Liver (tissue), 9 donors: ENCODE measurements around the gene KRTAP12-4. TPM values are rescaled to one million over a fixed set of nuclear protein-coding genes. Genes with fewer than 3 reads are reported as not detected.

ENCODE experiments used
- DNase-seq: peaks from one replicate; pipeline ENCODE4 v3.0.0-alpha.2; 2017; ENCODE audit warnings: low spot score
- H3K27ac ChIP-seq, 2 donors: one replicate each; pipeline ENCODE4 v1.7.0; 2013; ENCODE audit warnings: inconsistent platforms in 2 of 2, low read length in 2 of 2, control low read depth in 1 of 2, low read depth in 1 of 2, mild to moderate bottlenecking in 1 of 2
- H3K27me3 ChIP-seq, 4 donors: one replicate each; pipeline versions ENCODE4 v1.6.1 to v1.7.0; 2013; ENCODE audit warnings: low read length in 3 of 4, inconsistent platforms in 1 of 4, mild to moderate bottlenecking in 1 of 4, moderate library complexity in 1 of 4; ENCODE audit not compliant: control insufficient read depth in 4 of 4, insufficient read depth in 4 of 4
- H3K36me3 ChIP-seq, 4 donors: one replicate each; pipeline versions ENCODE4 v1.6.1 to v1.7.0; 2013; ENCODE audit warnings: low read length in 3 of 4, mild to moderate bottlenecking in 3 of 4, low read depth in 1 of 4, moderate library complexity in 1 of 4; ENCODE audit not compliant: control insufficient read depth in 4 of 4, insufficient read depth in 3 of 4
- H3K4me1 ChIP-seq, 4 donors: one replicate each; pipeline versions ENCODE4 v1.6.1 to v1.7.0; 2013; ENCODE audit warnings: low read length in 3 of 4, mild to moderate bottlenecking in 3 of 4, moderate library complexity in 1 of 4; ENCODE audit not compliant: control insufficient read depth in 4 of 4, insufficient read depth in 4 of 4
- H3K4me3 ChIP-seq, 3 donors: one replicate each; pipeline versions ENCODE4 v1.6.1 to v1.7.0; 2013; ENCODE audit warnings: low read length in 3 of 3, control low read depth in 1 of 3, low read depth in 1 of 3, mild to moderate bottlenecking in 1 of 3
- H3K9ac ChIP-seq, 2 donors: one replicate each; pipeline ENCODE4 v1.7.0; 2013; ENCODE audit warnings: low read length in 2 of 2, mild to moderate bottlenecking in 2 of 2, moderate library complexity in 2 of 2, control low read depth in 1 of 2, low read depth in 1 of 2
- H3K9me3 ChIP-seq, 4 donors: one replicate each; pipeline versions ENCODE4 v1.6.1 to v1.7.0; 2013; ENCODE audit warnings: low read length in 3 of 4; ENCODE audit not compliant: control insufficient read depth in 4 of 4
- ATF3 ChIP-seq: IDR thresholded peaks from 2 replicates; pipeline ENCODE4 v1.6.1; 2016; ENCODE audit warnings: antibody characterized with exemption
- CTCF ChIP-seq: fragments of 150-350 bp; IDR thresholded peaks from 2 replicates; pipeline ENCODE4 v1.5.1; 2017; ENCODE audit warnings: improper control_type of control experiment, low read depth, low read length; ENCODE audit not compliant: missing input control
- EGR1 ChIP-seq, 2 donors: IDR thresholded peaks; 2 replicates each; pipeline ENCODE4 v1.6.1; 2016 to 2018; ENCODE audit warnings: antibody characterized with exemption in 2 of 2, low read depth in 2 of 2
- FOXA1 ChIP-seq: IDR thresholded peaks from 2 replicates; pipeline ENCODE4 v1.6.1; 2016; ENCODE audit warnings: antibody characterized with exemption
- FOXA2 ChIP-seq: IDR thresholded peaks from 2 replicates; pipeline ENCODE4 v1.6.1; 2016; ENCODE audit warnings: antibody characterized with exemption
- GABPA ChIP-seq, 2 donors: IDR thresholded peaks in 1 of 2; conservative IDR thresholded peaks in 1 of 2; 2 replicates each; pipeline ENCODE4 v1.6.1; 2016; ENCODE audit warnings: antibody characterized with exemption in 2 of 2, mild to moderate bottlenecking in 1 of 2, moderate library complexity in 1 of 2
- HNF4A ChIP-seq, 2 donors: conservative IDR thresholded peaks; 2 replicates each; pipeline ENCODE4 v1.6.1; 2016; ENCODE audit warnings: antibody characterized with exemption in 2 of 2, mild to moderate bottlenecking in 2 of 2
- HNF4G ChIP-seq: IDR thresholded peaks from 2 replicates; pipeline ENCODE4 v1.6.1; 2016; ENCODE audit warnings: antibody characterized with exemption
- JUND ChIP-seq, 2 donors: IDR thresholded peaks; 2 replicates each; pipeline ENCODE4 v1.6.1; 2016; ENCODE audit warnings: antibody characterized with exemption in 2 of 2
- MAX ChIP-seq: IDR thresholded peaks from 2 replicates; pipeline ENCODE4 v1.6.1; 2016; ENCODE audit warnings: antibody characterized with exemption
- RXRA ChIP-seq, 2 donors: IDR thresholded peaks; 2 replicates each; pipeline ENCODE4 v1.6.1; 2017 to 2018; ENCODE audit warnings: antibody characterized with exemption in 2 of 2, mild to moderate bottlenecking in 1 of 2
- SP1 ChIP-seq: IDR thresholded peaks from 2 replicates; pipeline ENCODE4 v1.6.1; 2018; ENCODE audit warnings: antibody characterized with exemption, mild to moderate bottlenecking
- TAF1 ChIP-seq: conservative IDR thresholded peaks from 2 replicates; pipeline ENCODE4 v1.6.1; 2016; ENCODE audit warnings: antibody characterized with exemption, mild to moderate bottlenecking
- YY1 ChIP-seq: IDR thresholded peaks from 2 replicates; pipeline ENCODE4 v1.6.1; 2016; ENCODE audit warnings: antibody characterized with exemption, mild to moderate bottlenecking
- ZBTB33 ChIP-seq: IDR thresholded peaks from 2 replicates; pipeline ENCODE4 v1.6.1; 2016; ENCODE audit warnings: antibody characterized with exemption
- WGBS: extraction: QIAGEN DNeasy Blood & Tissue Kit; methylation state at CpG from one replicate; pipeline ENCODE4 v1.1.7; 2013; 5-methylcytosine and 5-hydroxymethylcytosine counted together
- polyA plus RNA-seq, 2 donors: library from polyadenylated mRNA; stranded (reverse) in 1 of 2; unstranded in 1 of 2; fragments of 200-250 nt in 1 of 2; fragments of >200 nt in 1 of 2; fragmentation: Nextera tagmentation in 1 of 2; extraction: Ambion mirVana in 1 of 2; gene quantifications; one replicate each; pipeline versions ENCODE4 v1.2.1 to v1.2.3, GENCODE V29; 2013 to 2015
- total RNA-seq, 2 donors: library from RNA; depleted of rRNA; stranded (reverse); fragments of >200 nt; gene quantifications; one replicate each; pipeline ENCODE4 v1.2.3, GENCODE V29; 2014
- donor health status: healthy.
- donor health status: healthy.
- donor health status: healthy.
- donor health status: healthy.
- donor health status: healthy.

Gene KRTAP12-4
- total RNA-seq: not detected
- polyA plus RNA-seq: not detected

GRCh38 chr21:44654576-44655175, at the start of gene KRTAP12-4:
Gene KRTAP12-4, minus strand, starts transcription at chr21:44654659. Its CDS starts 45 bp downstream, at chr21:44654614.
- H3K27me3 ChIP-seq: no peaks in the 10 kb centered on the region
- H3K4me3 ChIP-seq: no peak within 1 kb of the TSS
- no peaks in the 10 kb centered on the region for H3K4me1 ChIP-seq
- WGBS: 71% methylated on average over 9 of the region's 9 CpGs
- H3K9ac ChIP-seq: no peak within 1 kb of the TSS
- peaks cover 0 to 5% (median 0%) of the 10 kb centered on the region in 4 donors for H3K9me3 ChIP-seq
- DNase-seq: no peak
- H3K27ac ChIP-seq: peak within 1 kb of the TSS in 1 of 2 donors; percentile 3
- H3K36me3 ChIP-seq: no peaks in the 10 kb centered on the region
- TF ChIP-seq FOXA1 (no peak), RXRA (IDR thresholded peaks at IDR 0.05) (no peak), TAF1 (no peak), CTCF (no peak), GABPA (IDR thresholded peaks at IDR 0.05 in 1 of 2, conservative IDR thresholded peaks at IDR 0.05 in 1 of 2) (no peak), ZBTB33 (no peak), HNF4G (no peak), ATF3 (no peak), FOXA2 (no peak), MAX (no peak), YY1 (no peak), EGR1 (IDR thresholded peaks at IDR 0.05; ENCODE audit: low read depth in 2 of 2) (no peak), JUND (IDR thresholded peaks at IDR 0.05) (no peak), HNF4A (conservative IDR thresholded peaks at IDR 0.05) (no peak)

- no peaks in the 10 kb centered on the region for H3K36me3 ChIP-seq
- no peak overlapping the region for H3K4me3 ChIP-seq
- no peak overlapping the region for H3K9ac ChIP-seq
- no peak overlapping the region for H3K27ac ChIP-seq
- peaks cover 0 to 2% (median under 1%) of the 10 kb centered on the region in 4 donors for H3K4me1 ChIP-seq
- no peaks in the 10 kb centered on the region for H3K9me3 ChIP-seq
- WGBS: 34% methylated on average over 13 of the region's 13 CpGs
- TF ChIP-seq ATF3 (no peak), RXRA (IDR thresholded peaks at IDR 0.05) (no peak), TAF1 (no peak), JUND (IDR thresholded peaks at IDR 0.05) (no peak), EGR1 (IDR thresholded peaks at IDR 0.05; ENCODE audit: low read depth in 2 of 2) (no peak), FOXA2 (no peak), CTCF (no peak), SP1 (no peak), HNF4A (conservative IDR thresholded peaks at IDR 0.05) (no peak)
- peak; percentile 30 for DNase-seq
- H3K27me3 ChIP-seq: peaks cover 3 to 24% (median 10%) of the 10 kb centered on the region in 4 donors
Observed at GRCh38 chr21:44703731-44704635, 49.5 kb upstream of the KRTAP12-4 start.
